Body of pancreas (tissue), 4 donors: Measurements from ENCODE around the gene TCF12.

ENCODE experiments used
- POLR2A ChIP-seq, 3 donors: fragments of 450-650 bp; IDR thresholded peaks; one replicate each; pipeline ENCODE4 v1.6.1; 2016; ENCODE audit warnings: antibody characterized with exemption in 3 of 3, mild to moderate bottlenecking in 2 of 3
- TF ChIP-seq, protein P1 (sequence below), 7 experiments: fragments of 450-650 bp in 4 of 7; fragments of 200-600 bp in 3 of 7; sonication (generic) in 3 of 7; IDR thresholded peaks; one replicate each; pipeline ENCODE4 v1.5.1; 2016 to 2019; ENCODE audit warnings: antibody characterized with exemption in 7 of 7

DNA sequence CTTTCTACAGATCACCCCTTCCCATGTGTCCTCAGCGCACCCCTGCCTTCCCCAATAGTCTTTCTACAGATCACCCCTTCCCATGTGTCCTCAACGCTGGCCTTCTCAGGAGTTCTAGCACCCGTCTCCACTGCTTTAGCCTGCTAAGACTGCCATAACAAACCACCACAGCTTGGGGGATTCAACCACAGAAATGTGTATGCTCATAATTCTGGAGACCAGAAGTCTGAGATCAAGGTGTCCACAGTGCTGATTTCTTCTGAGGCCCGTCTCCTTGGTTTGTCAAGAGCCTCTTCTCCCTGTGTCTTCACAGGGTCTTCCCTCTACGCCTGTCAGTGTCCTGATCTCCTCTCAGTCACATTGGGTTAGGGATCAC lies 389.7 kb downstream of the TCF12 start:
- TF ChIP-seq, protein P1, sequence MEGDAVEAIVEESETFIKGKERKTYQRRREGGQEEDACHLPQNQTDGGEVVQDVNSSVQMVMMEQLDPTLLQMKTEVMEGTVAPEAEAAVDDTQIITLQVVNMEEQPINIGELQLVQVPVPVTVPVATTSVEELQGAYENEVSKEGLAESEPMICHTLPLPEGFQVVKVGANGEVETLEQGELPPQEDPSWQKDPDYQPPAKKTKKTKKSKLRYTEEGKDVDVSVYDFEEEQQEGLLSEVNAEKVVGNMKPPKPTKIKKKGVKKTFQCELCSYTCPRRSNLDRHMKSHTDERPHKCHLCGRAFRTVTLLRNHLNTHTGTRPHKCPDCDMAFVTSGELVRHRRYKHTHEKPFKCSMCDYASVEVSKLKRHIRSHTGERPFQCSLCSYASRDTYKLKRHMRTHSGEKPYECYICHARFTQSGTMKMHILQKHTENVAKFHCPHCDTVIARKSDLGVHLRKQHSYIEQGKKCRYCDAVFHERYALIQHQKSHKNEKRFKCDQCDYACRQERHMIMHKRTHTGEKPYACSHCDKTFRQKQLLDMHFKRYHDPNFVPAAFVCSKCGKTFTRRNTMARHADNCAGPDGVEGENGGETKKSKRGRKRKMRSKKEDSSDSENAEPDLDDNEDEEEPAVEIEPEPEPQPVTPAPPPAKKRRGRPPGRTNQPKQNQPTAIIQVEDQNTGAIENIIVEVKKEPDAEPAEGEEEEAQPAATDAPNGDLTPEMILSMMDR (IDR thresholded peaks at IDR 0.05) = no peak
- TF ChIP-seq POLR2A (IDR thresholded peaks at IDR 0.05) = no peak
